SK-N-MC (cell line): ENCODE data around the gene ATP2B1.

Source experiments
- DNase-seq: peaks from one replicate; pipeline ENCODE4 v3.0.0-alpha.2; 2011; ENCODE audit warnings: low read depth, low spot score
- H3K27ac ChIP-seq: fragments of 200-600 bp; sonication (generic); 2 replicates; pipeline ENCODE4 v1.5.1; 2016; ENCODE audit warnings: mixed run types
- H3K36me3 ChIP-seq: fragments of 200-600 bp; sonication (generic); 2 replicates; pipeline ENCODE4 v1.6.1; 2017; ENCODE audit warnings: antibody characterized with exemption, low read length, mixed read lengths; ENCODE audit not compliant: insufficient read depth
- H3K4me3 ChIP-seq: fragments of 200-600 bp; sonication (generic); 2 replicates; pipeline ENCODE4 v1.5.1; 2016
- H3K9ac ChIP-seq: fragments of 200-600 bp; sonication (generic); 2 replicates; pipeline ENCODE4 v1.8.0; 2017; ENCODE audit warnings: mixed run types, mixed read lengths; ENCODE audit not compliant: insufficient read length
- H3K9me3 ChIP-seq: fragments of 200-600 bp; sonication (generic); 2 replicates; pipeline ENCODE4 v1.6.1; 2017; ENCODE audit warnings: low read depth, mild to moderate bottlenecking, antibody characterized with exemption, low read length, moderate library complexity, mixed read lengths
- EZH2 ChIP-seq: fragments of 200-600 bp; sonication (generic); IDR thresholded peaks from one replicate; pipeline ENCODE4 v1.6.1; 2017; ENCODE audit warnings: antibody characterized with exemption
- FOXP2 ChIP-seq: optimal IDR thresholded peaks from 2 replicates; pipeline ENCODE3; 2011; ENCODE audit warnings: mild to moderate bottlenecking, moderate library complexity; ENCODE audit not compliant: insufficient read depth; ENCODE audit errors: extremely low read length, control extremely low read depth
- POLR2AphosphoS5 ChIP-seq: IDR thresholded peaks from 2 replicates; pipeline ENCODE4 v1.6.1; 2012; ENCODE audit warnings: mild to moderate bottlenecking, low read depth, low read length, borderline replicate concordance

The ATP2B1 gene

DNA sequence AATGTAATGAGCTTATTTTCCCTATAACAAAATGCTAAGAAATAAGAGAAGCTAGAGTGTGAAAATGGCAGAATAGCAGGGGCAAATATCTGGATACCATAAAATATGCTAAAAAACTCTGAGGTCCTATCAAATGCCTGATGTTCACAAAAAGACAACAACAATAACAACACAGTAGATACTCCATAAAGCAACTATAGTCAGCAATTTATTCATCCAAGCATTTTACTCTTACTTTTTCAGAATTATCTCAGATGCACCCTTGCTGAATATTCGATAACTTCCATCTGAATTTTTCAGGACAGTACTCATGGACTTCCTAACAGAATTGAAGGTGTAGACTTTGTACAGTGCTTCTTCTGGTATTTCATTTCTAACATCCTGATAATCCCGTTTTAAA lies 88.9 kb downstream of the ATP2B1 start:
- no peak for DNase-seq
- Histone ChIP-seq H3K9ac (no peak overlapping the region), H3K36me3 (peaks cover 3% of the 10 kb centered on the region; the same call in 1 of the 2 replicates), H3K27ac (no peak overlapping the region), H3K9me3 (no peaks in the 10 kb centered on the region), H3K4me3 (no peak overlapping the region)
- TF ChIP-seq EZH2 = no peak
- no peak for TF ChIP-seq POLR2AphosphoS5
- no peak for TF ChIP-seq FOXP2

DNA sequence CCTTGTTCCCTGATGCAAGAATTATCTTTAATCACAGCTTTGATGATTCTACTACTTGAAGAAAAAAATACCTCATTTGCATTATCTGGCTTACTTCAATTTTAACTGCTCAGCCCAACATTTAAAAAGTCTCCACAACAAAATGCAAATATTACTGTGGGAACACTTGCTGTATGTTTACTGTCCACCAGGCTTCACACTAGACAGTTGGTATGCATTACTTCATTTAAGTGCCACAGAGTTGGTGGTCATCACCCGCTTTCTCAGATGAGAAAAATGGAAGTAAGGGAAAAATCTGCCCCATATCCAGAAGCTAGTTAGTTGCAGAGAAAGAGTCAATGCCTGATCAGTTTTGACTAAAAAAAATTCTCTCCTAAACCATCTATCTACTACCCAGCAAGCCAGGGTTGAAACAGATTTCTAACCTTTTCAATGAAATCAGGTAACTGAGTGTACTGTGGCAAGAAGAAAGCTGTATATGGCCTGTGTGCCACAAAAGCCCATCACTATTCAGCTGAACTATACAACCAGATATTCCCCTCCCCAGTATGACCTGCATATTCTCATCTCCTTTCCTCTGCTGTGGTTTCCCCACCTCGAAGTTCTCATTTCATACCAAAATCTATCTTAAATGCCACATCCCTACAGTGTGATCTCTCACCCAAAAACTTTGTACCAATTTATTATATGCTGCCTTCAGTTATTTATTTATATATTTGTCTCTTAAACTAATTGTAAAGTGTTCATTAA lies 90.3 kb downstream of the ATP2B1 start:
- TF ChIP-seq FOXP2 (no peak), POLR2AphosphoS5 (no peak), EZH2 (no peak)
- Histone ChIP-seq H3K27ac (no peak overlapping the region), H3K9ac (no peak overlapping the region), H3K4me3 (no peak overlapping the region), H3K9me3 (no peaks in the 10 kb centered on the region), H3K36me3 (peaks cover 3% of the 10 kb centered on the region; the same call in 1 of the 2 replicates)
- DNase-seq = no peak

DNA sequence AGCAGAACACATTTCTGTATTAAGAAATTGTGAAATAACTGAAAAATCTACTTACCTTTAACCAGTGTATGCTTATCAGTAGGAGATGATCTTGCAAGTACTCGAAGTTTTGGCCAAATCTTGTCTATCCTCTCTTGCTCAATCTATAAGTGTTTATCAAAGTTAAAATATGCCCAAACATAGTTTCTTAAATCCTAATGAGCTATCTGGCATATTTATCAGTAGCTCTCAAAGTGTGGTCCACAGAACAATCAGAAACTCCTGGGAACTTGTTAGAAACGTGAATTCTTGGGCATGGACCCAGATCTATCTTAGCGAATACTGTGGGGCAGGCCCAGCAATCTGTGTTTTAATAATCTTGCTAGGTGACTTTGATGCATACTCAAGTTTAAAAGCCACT lies 98.3 kb downstream of the ATP2B1 start:
- 0 out of 2 replicates have a peak, but pooled peaks cover 3% of the 10 kb centered on the region for H3K36me3 ChIP-seq

DNA sequence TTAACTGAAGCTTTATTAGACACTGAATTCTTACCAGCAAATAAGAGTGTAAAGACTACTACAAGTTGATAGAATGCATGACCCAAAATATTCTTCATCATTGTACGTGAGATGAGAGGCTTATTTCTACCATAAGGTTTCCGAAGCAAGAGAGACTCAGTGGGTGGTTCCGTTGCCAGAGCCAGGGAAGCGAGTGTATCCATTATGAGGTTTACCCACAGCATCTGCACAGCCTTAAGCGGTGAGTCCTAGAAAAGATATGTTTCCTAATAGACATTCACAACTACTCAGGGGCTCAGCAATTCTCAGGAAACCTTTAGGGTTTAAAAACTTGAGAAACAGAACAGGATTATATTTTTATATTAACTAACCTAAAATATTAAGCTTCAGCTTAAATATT lies 105.0 kb downstream of the ATP2B1 start:
- peak; percentile 47 for DNase-seq
- H3K9me3 ChIP-seq = no peaks in the 10 kb centered on the region
- H3K27ac ChIP-seq = peak overlapping the region; percentile 25; the same call in 1 of the 2 replicates
- H3K9ac ChIP-seq = no peak overlapping the region
- TF ChIP-seq POLR2AphosphoS5 (no peak), EZH2 (no peak), FOXP2 (no peak)
- 0 out of 2 replicates have a peak, but pooled peaks cover 6% of the 10 kb centered on the region for H3K36me3 ChIP-seq
- H3K4me3 ChIP-seq = no peak overlapping the region

More for the DNA sequence above, 98.3 kb downstream of the ATP2B1 start:
- no peak overlapping the region for H3K4me3 ChIP-seq
- TF ChIP-seq FOXP2 (no peak), POLR2AphosphoS5 (no peak), EZH2 (no peak)
- H3K9ac ChIP-seq = no peak overlapping the region
- no peak for DNase-seq
- H3K27ac ChIP-seq = no peak overlapping the region
- no peaks in the 10 kb centered on the region for H3K9me3 ChIP-seq

DNA sequence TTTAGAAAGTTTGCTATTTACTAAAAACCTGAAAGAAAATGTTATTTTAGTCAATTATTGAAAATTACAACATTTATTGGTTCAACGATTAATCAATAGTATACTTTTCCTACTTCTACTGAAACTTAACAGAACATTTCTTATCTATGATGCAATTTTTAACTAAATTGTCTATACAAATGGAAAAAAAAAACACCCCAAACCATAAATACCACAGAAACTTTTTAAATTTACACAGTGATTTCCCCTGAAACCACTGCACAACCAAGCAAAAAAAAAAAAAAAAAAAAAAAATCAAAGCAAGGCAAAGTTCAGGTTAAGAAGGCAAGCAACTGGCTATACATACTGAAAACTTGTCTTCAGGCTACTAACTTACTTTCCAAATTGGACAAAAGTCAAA lies 110.9 kb downstream of the ATP2B1 start:
- no peak for DNase-seq
- Histone ChIP-seq H3K27ac (peak overlapping the region; percentile 52), H3K9ac (no peak overlapping the region), H3K9me3 (no peaks in the 10 kb centered on the region), H3K4me3 (no peak overlapping the region), H3K36me3 (no peaks in the 10 kb centered on the region)
- TF ChIP-seq POLR2AphosphoS5 = no peak
- no peak for TF ChIP-seq FOXP2
- no peak for TF ChIP-seq EZH2

DNA sequence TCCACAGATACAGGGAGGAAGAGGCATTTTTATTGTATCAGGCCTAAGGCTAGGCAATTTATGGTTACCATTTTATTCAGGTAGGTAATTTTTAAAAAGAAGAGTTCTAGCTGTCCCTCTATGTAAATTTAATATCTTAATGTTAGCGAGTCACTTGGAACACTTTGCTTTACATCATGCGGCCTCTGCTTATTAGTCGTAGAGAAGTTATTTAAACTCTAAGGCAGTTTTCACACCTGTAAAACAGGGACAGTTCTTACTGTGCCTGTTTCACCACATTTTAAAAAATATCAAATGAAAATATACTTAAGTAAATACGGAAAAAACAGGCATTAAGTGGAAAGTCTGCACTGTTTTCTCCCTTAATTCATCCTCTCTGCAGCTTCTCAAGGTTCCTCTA lies 111.4 kb downstream of the ATP2B1 start:
- no peak for TF ChIP-seq POLR2AphosphoS5
- no peak for TF ChIP-seq EZH2
- TF ChIP-seq FOXP2 = no peak
- Histone ChIP-seq H3K4me3 (no peak overlapping the region), H3K27ac (0 out of 2 replicates have a peak overlapping the region, but pooled peaks have one; percentile 52), H3K9me3 (no peaks in the 10 kb centered on the region), H3K9ac (no peak overlapping the region), H3K36me3 (no peaks in the 10 kb centered on the region)
- no peak for DNase-seq

DNA sequence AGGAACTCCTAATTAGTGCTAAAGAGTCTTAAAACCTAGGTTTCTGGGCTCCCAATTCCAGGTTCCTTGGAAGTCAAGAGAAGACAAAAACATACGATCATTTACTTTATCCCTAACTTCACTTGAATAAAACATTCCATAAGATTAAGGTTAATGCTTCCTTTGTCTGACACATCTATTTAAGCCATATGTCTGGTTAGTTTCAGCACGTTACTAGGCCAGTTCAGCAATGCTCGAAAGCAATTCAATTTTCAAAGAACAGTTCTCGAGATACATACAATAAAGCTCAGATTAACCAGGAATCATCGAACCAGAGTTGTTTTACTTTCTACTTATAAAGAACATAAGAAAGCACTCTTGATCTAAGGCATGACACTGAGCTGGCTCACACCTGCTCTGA lies 114.8 kb downstream of the ATP2B1 start:
- DNase-seq = no peak
- no peak overlapping the region for H3K4me3 ChIP-seq
- H3K27ac ChIP-seq = no peak overlapping the region
- no peak overlapping the region for H3K9ac ChIP-seq
- H3K36me3 ChIP-seq = 0 out of 2 replicates have a peak, but pooled peaks cover 11% of the 10 kb centered on the region
- H3K9me3 ChIP-seq = no peaks in the 10 kb centered on the region
- no peak for TF ChIP-seq EZH2
- no peak for TF ChIP-seq FOXP2
- TF ChIP-seq POLR2AphosphoS5 = no peak

DNA sequence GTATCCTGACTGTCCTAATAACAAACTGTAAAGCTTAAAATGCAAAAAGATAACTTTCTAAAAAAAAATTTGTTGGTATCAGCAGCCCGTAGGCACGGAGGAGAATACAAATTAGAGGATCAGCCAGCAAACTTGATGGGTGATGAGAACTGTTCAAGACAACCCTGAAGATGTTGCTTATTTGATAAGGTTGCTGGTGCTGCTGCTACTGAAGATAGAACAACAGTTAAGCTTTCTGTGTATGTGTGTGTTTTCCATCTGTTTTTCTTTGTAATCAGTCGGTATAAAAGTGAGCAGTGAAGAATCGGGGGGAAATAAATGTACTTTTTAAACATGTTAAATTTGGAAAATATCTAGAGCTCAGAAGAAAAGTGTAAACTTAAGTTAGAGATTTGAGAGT lies 115.4 kb downstream of the ATP2B1 start:
- DNase-seq = no peak
- H3K27ac ChIP-seq = no peak overlapping the region
- TF ChIP-seq POLR2AphosphoS5 (no peak), FOXP2 (no peak), EZH2 (no peak)

DNA sequence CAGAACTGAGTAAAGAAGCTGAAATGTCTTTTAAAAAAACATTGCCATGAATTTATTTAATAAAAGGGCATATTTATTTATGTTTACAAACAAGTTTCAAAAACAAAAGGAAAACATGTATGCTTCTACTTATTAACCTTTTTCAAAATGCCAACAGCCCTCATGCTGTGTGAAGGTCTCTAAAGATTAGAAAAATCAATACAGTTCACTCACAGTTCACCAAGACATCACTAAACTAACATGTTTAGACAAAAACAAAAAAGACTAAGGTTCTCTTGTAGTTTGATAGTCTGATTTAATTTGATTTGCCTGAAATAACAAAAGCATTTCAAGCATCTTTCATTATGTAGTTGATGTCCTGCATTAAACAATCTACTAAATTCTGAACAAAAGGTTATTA lies 118.9 kb downstream of the ATP2B1 start:
- 0 out of 2 replicates have a peak, but pooled peaks cover 11% of the 10 kb centered on the region for H3K36me3 ChIP-seq
- TF ChIP-seq FOXP2 (no peak), POLR2AphosphoS5 (no peak), EZH2 (no peak)
- no peak overlapping the region for H3K27ac ChIP-seq
- H3K9ac ChIP-seq = no peak overlapping the region
- H3K4me3 ChIP-seq = no peak overlapping the region
- H3K9me3 ChIP-seq = no peaks in the 10 kb centered on the region
- DNase-seq = no peak

More for the DNA sequence above, 115.4 kb downstream of the ATP2B1 start:
- Histone ChIP-seq H3K4me3 (no peak overlapping the region), H3K9ac (no peak overlapping the region), H3K9me3 (no peaks in the 10 kb centered on the region), H3K36me3 (0 out of 2 replicates have a peak, but pooled peaks cover 11% of the 10 kb centered on the region)
